NAMALWA (cell line): Measurements from ENCODE around the gene HSFY2.
"Not testable (repeated sequence)": the region's sequence is repeated elsewhere in the genome, so short reads cannot be mapped to it uniquely, and the experiment has no call there.

Source experiments
- DNase-seq: peaks from one replicate; pipeline ENCODE4 v3.0.0-alpha.2; 2015; ENCODE audit warnings: low spot score

The HSFY2 gene, protein sequence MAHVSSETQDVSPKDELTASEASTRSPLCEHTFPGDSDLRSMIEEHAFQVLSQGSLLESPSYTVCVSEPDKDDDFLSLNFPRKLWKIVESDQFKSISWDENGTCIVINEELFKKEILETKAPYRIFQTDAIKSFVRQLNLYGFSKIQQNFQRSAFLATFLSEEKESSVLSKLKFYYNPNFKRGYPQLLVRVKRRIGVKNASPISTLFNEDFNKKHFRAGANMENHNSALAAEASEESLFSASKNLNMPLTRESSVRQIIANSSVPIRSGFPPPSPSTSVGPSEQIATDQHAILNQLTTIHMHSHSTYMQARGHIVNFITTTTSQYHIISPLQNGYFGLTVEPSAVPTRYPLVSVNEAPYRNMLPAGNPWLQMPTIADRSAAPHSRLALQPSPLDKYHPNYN

DNA sequence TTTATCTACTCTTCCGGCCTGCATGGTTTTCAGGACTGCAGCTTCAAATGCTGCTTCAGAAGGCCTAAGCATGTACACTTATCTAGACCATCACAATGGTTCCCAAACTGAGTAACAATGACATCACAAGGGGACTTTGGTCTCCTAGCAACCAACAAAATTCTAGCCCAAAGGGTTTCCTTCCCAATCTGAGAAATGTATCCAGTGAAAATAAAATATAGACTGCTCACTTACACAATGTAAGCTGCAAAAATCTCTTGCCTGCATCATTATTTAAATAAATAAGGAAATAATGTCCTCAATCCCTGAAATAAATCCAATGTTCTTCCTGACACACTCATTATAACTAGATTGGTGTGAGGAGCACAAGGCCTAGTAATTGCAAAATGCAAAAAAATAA lies at the start of gene HSFY2:
TSS of gene HSFY2 (minus strand) at position 101 of the 400 bp plus-strand sequence. CDS start 117 bp downstream, outside the sequence.
- DNase-seq: not testable (repeated sequence)

DNA sequence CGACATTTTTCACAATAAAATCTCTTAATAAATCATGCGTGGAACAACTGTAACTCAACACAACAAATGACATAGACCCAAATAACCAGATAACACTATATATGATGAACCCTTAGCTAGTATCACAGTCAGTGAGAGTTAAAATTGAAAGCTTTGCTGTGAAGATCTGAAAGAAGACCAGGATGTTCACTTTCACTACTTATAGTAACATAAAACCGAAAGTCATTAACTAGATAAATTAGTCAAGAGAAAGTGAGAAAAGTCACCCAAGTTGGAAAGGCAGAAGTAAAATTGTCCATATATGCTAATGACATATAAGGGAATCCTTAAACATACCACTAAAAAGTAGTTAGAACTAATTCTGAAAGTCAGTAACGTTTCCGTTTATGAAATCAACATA lies 42.2 kb upstream of the HSFY2 start:
- DNase-seq: not testable (repeated sequence)

DNA sequence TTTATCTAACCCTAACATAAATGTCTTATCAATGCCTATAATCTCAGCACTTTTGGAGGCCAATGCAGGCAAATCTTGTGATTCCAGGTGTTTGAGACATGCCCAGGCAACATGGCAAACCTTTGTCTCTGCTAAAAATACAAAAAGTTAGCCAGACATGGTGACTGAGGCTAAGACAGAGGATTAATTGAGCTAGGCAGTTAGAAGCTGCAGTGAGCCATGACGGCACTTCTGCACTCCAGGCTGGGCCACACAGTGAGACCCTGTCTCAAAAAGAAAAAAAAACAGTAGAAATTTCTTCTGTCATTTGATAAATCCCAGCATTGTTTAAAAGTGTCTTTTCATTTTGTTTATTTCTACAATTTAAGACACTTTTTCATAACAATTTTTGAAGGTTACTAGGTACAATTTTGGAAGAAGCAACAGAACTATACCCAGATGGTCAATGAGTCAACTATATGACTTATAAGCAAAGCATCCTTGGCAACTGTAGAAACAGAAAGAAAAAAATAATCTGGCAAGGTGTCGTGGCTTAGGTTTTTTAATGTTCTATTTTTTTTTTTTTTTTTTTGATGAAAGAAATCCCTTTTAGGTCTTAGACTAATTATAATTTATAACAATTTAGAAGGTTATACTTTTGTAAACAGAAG lies 15.3 kb upstream of the HSFY2 start:
- DNase-seq: not testable (repeated sequence)

DNA sequence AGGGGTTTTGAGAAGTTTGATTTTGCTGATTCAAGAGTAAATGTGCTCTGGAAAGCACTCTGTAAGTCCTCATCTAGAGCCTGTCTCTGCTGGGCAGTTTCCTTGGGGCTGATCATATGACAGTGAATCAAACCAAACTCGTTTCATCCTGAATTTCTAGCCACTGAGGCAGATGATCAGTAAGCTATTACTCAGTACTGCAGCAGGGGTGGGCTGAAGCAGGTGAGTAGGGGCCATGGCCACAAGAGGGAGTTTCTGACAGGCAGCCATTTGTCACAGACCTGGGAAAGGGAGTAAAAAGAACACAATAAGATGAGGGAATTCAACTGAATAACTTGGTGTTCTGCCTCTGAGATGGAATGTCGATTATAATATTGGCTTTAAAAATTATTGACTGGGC lies 19.5 kb downstream of the HSFY2 start:
- DNase-seq: not testable (repeated sequence)

DNA sequence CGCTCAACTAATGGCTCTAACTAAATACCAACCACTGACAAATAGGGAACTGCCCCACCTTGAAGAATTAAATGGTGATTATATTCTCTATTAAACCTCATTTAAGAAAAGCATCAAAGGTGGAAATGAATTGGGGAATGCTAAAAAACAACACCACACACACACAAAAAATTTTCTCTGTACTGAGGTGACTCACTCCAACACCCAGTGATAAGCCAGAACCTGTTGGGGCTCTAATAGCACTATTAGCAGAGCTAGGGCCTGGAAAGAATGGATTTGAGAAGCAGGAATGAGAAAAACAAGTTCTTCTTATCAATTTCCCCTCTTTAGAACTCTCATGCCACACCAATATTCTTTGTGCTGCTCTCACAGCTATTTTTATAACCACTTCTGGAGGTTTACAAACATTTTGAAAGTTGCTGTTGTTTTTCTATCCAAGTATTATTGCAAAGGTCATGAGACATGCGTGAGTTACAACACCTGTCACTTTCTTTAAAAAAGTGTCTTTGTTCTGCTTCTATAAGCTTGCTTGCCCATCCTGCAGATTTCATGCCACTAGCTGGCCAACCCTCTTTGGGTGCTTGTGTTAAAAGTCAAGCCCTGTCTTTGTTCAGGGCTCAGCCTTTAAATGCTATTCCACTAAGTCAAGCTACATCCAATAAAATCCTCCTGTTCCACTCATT lies 20.3 kb downstream of the HSFY2 start:
- DNase-seq: not testable (repeated sequence)

DNA sequence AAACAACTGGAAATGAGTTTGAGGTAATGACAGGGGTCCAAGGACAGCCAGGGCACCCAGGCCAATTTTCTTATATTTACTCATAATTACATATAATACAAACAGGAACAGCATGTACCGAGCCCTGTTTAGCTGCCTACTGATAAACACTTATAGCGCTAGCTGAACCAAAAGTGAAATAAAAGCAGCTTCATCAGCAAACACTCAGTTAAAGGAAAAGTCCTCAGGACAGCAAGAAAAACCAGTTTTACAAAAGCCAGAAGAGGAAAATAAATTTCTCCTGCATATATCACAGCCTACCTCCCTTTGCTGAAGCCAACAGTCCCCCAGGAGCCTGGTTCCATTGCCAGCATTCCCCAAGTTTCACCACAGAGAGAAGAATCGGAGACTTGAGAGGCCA lies 49.8 kb downstream of the HSFY2 start:
- not testable (repeated sequence) for DNase-seq
